ENCODE results near the gene LHFPL3. TPM values are rescaled to one million over a fixed set of nuclear protein-coding genes. Genes with fewer than 3 reads are reported as not detected.

The LHFPL3 gene
- total and polyA plus RNA-seq, 2 donors (not counting 1 experiment from before 2014, with no cell fraction given): not detected

DNA sequence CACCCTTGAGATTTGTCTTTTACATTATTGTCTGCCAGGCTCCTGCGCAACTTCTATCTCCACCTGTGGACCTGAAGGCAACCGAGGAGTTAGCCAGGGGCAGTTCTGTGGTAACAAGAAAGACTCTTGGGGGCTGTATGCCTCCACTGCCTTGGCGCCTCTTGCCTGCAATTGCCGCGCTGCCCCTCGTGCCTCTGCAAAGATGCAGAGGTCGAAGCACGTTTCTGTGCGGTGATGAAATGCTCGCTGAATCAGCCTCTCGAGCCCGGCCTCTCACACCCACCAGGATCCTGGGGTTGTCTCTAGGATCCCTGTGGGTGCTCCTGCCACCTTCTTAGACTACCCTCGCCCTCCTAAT, 486 bp upstream of the LHFPL3 start:
- H3K27ac Mint-ChIP-seq: no peak overlapping the region
- H3K27ac ChIP-seq (ENCODE audit: low read length in 2 of 2): no peak overlapping the region
- H3K4me1 Mint-ChIP-seq: peaks cover 12% of the 10 kb centered on the region
- no peaks in the 10 kb centered on the region for H3K79me2 ChIP-seq (ENCODE audit: control insufficient read depth, insufficient read depth, low read length)
- no peak overlapping the region for H3K4me2 ChIP-seq (replicated peaks; ENCODE audit: low read depth, low read length, poor library complexity, severe bottlenecking)
- POLR2A ChIA-PET: no interaction called here
- no peak overlapping the region for H3K4me3 Mint-ChIP-seq
- H3K27me3 Mint-ChIP-seq: peaks cover 50% of the 10 kb centered on the region
- DNase-seq: no peak
- no peaks in the 10 kb centered on the region for H4K20me1 ChIP-seq (ENCODE audit: control insufficient read depth, insufficient read depth, low read length, poor library complexity, severe bottlenecking)
- ATAC-seq (ENCODE audit: low read depth): no peak
- no peak overlapping the region for H3K9ac ChIP-seq (ENCODE audit: low read length)
- H3K27me3 ChIP-seq (replicated peaks in 1 of 4; ENCODE audit: control extremely low read depth in 1 of 4, control insufficient read depth in 3 of 4, insufficient read depth in 4 of 4, low read length in 3 of 4): peaks cover 0 to 14% (median 6%) of the 10 kb centered on the region in 4 experiments
- no peak overlapping the region for H2AFZ ChIP-seq (ENCODE audit: insufficient read depth, low read depth, low read length, poor library complexity, severe bottlenecking)
- peaks cover 0 to 5% of the 10 kb centered on the region in 2 donors for H3K4me1 ChIP-seq (ENCODE audit: control insufficient read depth in 2 of 2, insufficient read depth in 2 of 2, low read length in 2 of 2)
- intact Hi-C loops (cut with micrococcal nuclease): no loop called here
- no peak for TF ChIP-seq EZH2 (IDR thresholded peaks at IDR 0.05; ENCODE audit: borderline replicate concordance, insufficient read depth, low read depth, low read length, poor library complexity, severe bottlenecking)
- TF ChIP-seq, protein P1, sequence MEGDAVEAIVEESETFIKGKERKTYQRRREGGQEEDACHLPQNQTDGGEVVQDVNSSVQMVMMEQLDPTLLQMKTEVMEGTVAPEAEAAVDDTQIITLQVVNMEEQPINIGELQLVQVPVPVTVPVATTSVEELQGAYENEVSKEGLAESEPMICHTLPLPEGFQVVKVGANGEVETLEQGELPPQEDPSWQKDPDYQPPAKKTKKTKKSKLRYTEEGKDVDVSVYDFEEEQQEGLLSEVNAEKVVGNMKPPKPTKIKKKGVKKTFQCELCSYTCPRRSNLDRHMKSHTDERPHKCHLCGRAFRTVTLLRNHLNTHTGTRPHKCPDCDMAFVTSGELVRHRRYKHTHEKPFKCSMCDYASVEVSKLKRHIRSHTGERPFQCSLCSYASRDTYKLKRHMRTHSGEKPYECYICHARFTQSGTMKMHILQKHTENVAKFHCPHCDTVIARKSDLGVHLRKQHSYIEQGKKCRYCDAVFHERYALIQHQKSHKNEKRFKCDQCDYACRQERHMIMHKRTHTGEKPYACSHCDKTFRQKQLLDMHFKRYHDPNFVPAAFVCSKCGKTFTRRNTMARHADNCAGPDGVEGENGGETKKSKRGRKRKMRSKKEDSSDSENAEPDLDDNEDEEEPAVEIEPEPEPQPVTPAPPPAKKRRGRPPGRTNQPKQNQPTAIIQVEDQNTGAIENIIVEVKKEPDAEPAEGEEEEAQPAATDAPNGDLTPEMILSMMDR (IDR thresholded peaks at IDR 0.05): no peak
- no peaks in the 10 kb centered on the region for H3K36me3 ChIP-seq (replicated peaks in 1 of 2; ENCODE audit: control extremely low read depth in 1 of 2, control insufficient read depth in 1 of 2, extremely low read depth in 1 of 2, insufficient read depth in 2 of 2, low read length in 1 of 2)
- 15% methylated on average over 13 of the region's 13 CpGs for WGBS (ENCODE audit: insufficient coverage)
- H3K9me3 ChIP-seq (ENCODE audit: control extremely low read depth in 1 of 3, control insufficient read depth in 2 of 3, insufficient read depth in 1 of 3, low read length in 2 of 3): peaks cover 0 to 3% (median 0%) of the 10 kb centered on the region in 3 donors
- CTCF ChIA-PET: no interaction called here
- no peak overlapping the region for H3K4me3 ChIP-seq (ENCODE audit: control extremely low read depth in 1 of 5, extremely low read depth in 1 of 5, insufficient read depth in 1 of 5, low read depth in 2 of 5, low read length in 4 of 5)
- H3K9me3 Mint-ChIP-seq (ENCODE audit: insufficient read depth): no peaks in the 10 kb centered on the region

DNA sequence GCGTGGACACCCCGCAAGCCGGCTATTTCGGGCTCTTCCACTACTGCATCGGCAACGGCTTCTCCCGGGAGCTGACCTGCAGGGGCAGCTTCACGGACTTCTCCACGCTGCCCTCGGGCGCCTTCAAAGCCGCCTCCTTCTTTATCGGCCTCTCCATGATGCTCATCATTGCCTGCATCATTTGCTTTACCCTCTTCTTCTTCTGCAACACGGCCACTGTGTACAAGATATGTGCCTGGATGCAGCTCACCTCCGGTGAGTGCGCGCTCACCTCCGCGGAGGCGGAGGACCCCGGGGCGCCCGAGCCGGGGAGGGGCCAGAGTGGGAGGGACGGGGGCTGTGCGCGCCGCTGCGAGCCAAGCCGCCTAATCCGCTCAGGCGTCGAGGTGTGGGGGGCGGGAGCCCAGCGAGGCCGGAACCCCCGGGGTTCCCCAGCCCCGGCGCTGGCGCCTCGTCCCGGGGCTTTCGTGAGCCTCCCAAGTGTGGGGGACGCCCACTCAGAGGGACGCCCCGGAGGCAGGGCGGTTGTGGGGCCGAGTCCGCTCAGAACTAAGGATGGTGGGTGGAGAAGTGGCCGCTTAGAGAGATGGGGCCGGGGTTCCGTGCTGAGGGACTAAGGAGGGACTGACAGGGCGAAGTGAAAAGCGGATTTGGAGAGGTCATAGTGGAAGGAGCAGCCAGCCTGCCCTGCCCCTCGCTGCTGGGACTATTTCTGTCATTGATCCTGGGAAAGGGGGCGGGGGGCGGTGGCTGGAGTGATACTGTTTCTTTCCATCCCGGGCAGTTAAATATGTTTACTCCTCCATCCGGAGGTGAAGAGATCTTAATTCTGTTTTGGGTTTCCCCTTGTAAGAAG, 795 bp downstream of the LHFPL3 start:
- Histone ChIP-seq H4K20me1 (ENCODE audit: control insufficient read depth, insufficient read depth, low read length, poor library complexity, severe bottlenecking) (no peaks in the 10 kb centered on the region), H3K27me3 (replicated peaks in 1 of 4; ENCODE audit: control extremely low read depth in 1 of 4, control insufficient read depth in 3 of 4, insufficient read depth in 4 of 4, low read length in 3 of 4) (peaks cover 0 to 14% (median 6%) of the 10 kb centered on the region in 4 experiments), H3K4me1 (ENCODE audit: control insufficient read depth in 2 of 2, insufficient read depth in 2 of 2, low read length in 2 of 2) (peaks cover 0 to 5% of the 10 kb centered on the region in 2 donors), H3K27ac (ENCODE audit: low read length in 2 of 2) (no peak overlapping the region), H2AFZ (ENCODE audit: insufficient read depth, low read depth, low read length, poor library complexity, severe bottlenecking) (peak overlapping the region; percentile 22), H3K9ac (ENCODE audit: low read length) (no peak overlapping the region), H3K79me2 (ENCODE audit: control insufficient read depth, insufficient read depth, low read length) (no peaks in the 10 kb centered on the region), H3K4me2 (replicated peaks; ENCODE audit: low read depth, low read length, poor library complexity, severe bottlenecking) (no peak overlapping the region), H3K4me3 (ENCODE audit: control extremely low read depth in 1 of 5, extremely low read depth in 1 of 5, insufficient read depth in 1 of 5, low read depth in 2 of 5, low read length in 4 of 5) (no peak overlapping the region), H3K9me3 (ENCODE audit: control extremely low read depth in 1 of 3, control insufficient read depth in 2 of 3, insufficient read depth in 1 of 3, low read length in 2 of 3) (peaks cover 0 to 3% (median 0%) of the 10 kb centered on the region in 3 donors), H3K36me3 (replicated peaks in 1 of 2; ENCODE audit: control extremely low read depth in 1 of 2, control insufficient read depth in 1 of 2, extremely low read depth in 1 of 2, insufficient read depth in 2 of 2, low read length in 1 of 2) (no peaks in the 10 kb centered on the region)
- CTCF ChIA-PET: no interaction called here
- Mint-ChIP-seq H3K27me3 (peaks cover 60% of the 10 kb centered on the region), H3K9me3 (ENCODE audit: insufficient read depth) (no peaks in the 10 kb centered on the region), H3K4me1 (peaks cover 12% of the 10 kb centered on the region), H3K27ac (no peak overlapping the region), H3K4me3 (no peak overlapping the region)
- 7% methylated on average over 55 of the region's 59 CpGs for WGBS (ENCODE audit: insufficient coverage)
- no peak for DNase-seq
- POLR2A ChIA-PET: no interaction called here
- TF ChIP-seq, protein P1 (IDR thresholded peaks at IDR 0.05): no peak
- TF ChIP-seq EZH2 (IDR thresholded peaks at IDR 0.05; ENCODE audit: borderline replicate concordance, insufficient read depth, low read depth, low read length, poor library complexity, severe bottlenecking): no peak
- intact Hi-C loops (cut with micrococcal nuclease): no loop called here
- no peak for ATAC-seq (ENCODE audit: low read depth)

Measured in B cell (primary cell).